ENCODE measurements around the gene BBS10. TPM values are rescaled to one million over a fixed set of nuclear protein-coding genes. Genes with fewer than 3 reads are reported as not detected.

The BBS10 gene
- total and polyA plus RNA-seq, 9 of the 15 experiments (the other 6 are each of a cell fraction or from before 2014, with no cell fraction given) = 2.3 to 14.9 (median 5.9) TPM

- TF ChIP-seq ZNF175 (CRISPR knock-in tag; IDR thresholded peaks at IDR 0.05; ENCODE audit: low read depth) (peak; percentile 78; the same call in 1 of the 2 replicates), FOSL1 (tag; conservative IDR thresholded peaks at IDR 0.05) (no peak), NFYB (IDR thresholded peaks at IDR 0.05; ENCODE audit: extremely low read depth, insufficient read length) (no peak), E2F8 (IDR thresholded peaks at IDR 0.05; ENCODE audit: low read depth, partially characterized antibody) (no peak), SFPQ (IDR thresholded peaks at IDR 0.05; ENCODE audit: low read depth, low read length) (no peak), IRF2 (CRISPR knock-in tag; IDR thresholded peaks at IDR 0.05) (no peak), SREBF2 (CRISPR knock-in tag; IDR thresholded peaks at IDR 0.05) (no peak), DPF2 (IDR thresholded peaks at IDR 0.05) (no peak), RBBP5 (IDR thresholded peaks at IDR 0.05; ENCODE audit: borderline replicate concordance, insufficient read depth, low read length, poor library complexity, severe bottlenecking) (no peak), CBFB (CRISPR knock-in tag; IDR thresholded peaks at IDR 0.05) (no peak), ZBTB17 (CRISPR knock-in tag; IDR thresholded peaks at IDR 0.05) (peak; percentile 88), HES1 (IDR thresholded peaks at IDR 0.05; ENCODE audit: low read depth) (no peak), PTRF (tag; IDR thresholded peaks at IDR 0.05) (0 out of 2 replicates have a peak, but pooled peaks have one; percentile 24), NFE2L1 (tag; IDR thresholded peaks at IDR 0.05; ENCODE audit: borderline replicate concordance, low read depth) (no peak), ZNF740 (CRISPR knock-in tag; IDR thresholded peaks at IDR 0.05) (no peak), ZNF740 (tag; IDR thresholded peaks at IDR 0.05) (peak in 1 of 2 experiments; percentile 75; a peak in 1 of 4 replicates), CBX5 (IDR thresholded peaks at IDR 0.05; ENCODE audit: borderline replicate concordance, low read depth) (no peak), KDM4B (IDR thresholded peaks at IDR 0.05; ENCODE audit: borderline replicate concordance in 2 of 2, low read depth in 1 of 2) (no peak), HIVEP1 (CRISPR knock-in tag; IDR thresholded peaks at IDR 0.05) (0 out of 2 replicates have a peak, but pooled peaks have one; percentile 62), CREB5 (CRISPR knock-in tag; IDR thresholded peaks at IDR 0.05) (no peak), SMAD2 (IDR thresholded peaks at IDR 0.05; ENCODE audit: low read depth, low read length) (no peak)
Observed at GRCh38 chr12:76303989-76304460, 44.2 kb downstream of the BBS10 start (continued).
